Measurements from ENCODE around the gene ONECUT2. TPM values are rescaled to one million over a fixed set of nuclear protein-coding genes. Genes with fewer than 3 reads are reported as not detected.

ONECUT2 gene
- total RNA-seq, 1 experiment from 2014 or later: 0.48 TPM

- no peak for TF ChIP-seq CTCF (conservative IDR thresholded peaks at IDR 0.05)
Observed at GRCh38 chr18:57445488-57446319, 10.5 kb downstream of the ONECUT2 start.

More at GRCh38 chr18:57445488-57446319, 10.5 kb downstream of the ONECUT2 start:
- no peak overlapping the region for H3K27ac Mint-ChIP-seq
- H3K56ac ChIP-seq (ENCODE audit: insufficient read length, low read depth, low read length): no peak overlapping the region
- no peaks in the 10 kb centered on the region for H3K9me3 ChIP-seq (ENCODE audit: control insufficient read depth, low read depth, low read length)
- H2BK120ac ChIP-seq (ENCODE audit: low read depth, low read length, poor library complexity, severe bottlenecking): no peak overlapping the region
- no peak overlapping the region for H2BK5ac ChIP-seq (ENCODE audit: insufficient read length, low read length)
- H2BK20ac ChIP-seq (ENCODE audit: low read depth, low read length, poor library complexity, severe bottlenecking): no peak overlapping the region
- H2AFZ ChIP-seq (ENCODE audit: low read length): no peak overlapping the region
- peaks cover 81% of the 10 kb centered on the region for H3K27me3 Mint-ChIP-seq (ENCODE audit: low read depth)
- H2BK12ac ChIP-seq (ENCODE audit: insufficient read length, low read depth, low read length): no peak overlapping the region
- H2AK5ac ChIP-seq (ENCODE audit: insufficient read length, low read length): no peak overlapping the region
- H2BK15ac ChIP-seq (ENCODE audit: low read depth, low read length): no peak overlapping the region
- no peak for DNase-seq
- peaks cover 29 to 33% of the 10 kb centered on the region in 2 experiments for H3K4me1 Mint-ChIP-seq
- no peaks in the 10 kb centered on the region for H3K4me1 ChIP-seq (ENCODE audit: insufficient read depth, low read length)
- H3K4me2 ChIP-seq (ENCODE audit: insufficient read depth, insufficient read length, low read length): no peak overlapping the region
- H4K8ac ChIP-seq (replicated peaks; ENCODE audit: insufficient read length, low read depth, low read length): no peak overlapping the region
- H3K4ac ChIP-seq (ENCODE audit: low read depth, low read length): no peak overlapping the region
- no peak overlapping the region for H4K91ac ChIP-seq (ENCODE audit: insufficient read length, low read depth, low read length)
- no peak overlapping the region for H4K5ac ChIP-seq (ENCODE audit: insufficient read length, low read depth, low read length)
- no CpG with 5 or more reads among the region's 8 CpGs for WGBS (ENCODE audit: extremely low coverage, insufficient read length, low lambda C conversion rate)
- no peaks in the 10 kb centered on the region for H3K79me1 ChIP-seq (ENCODE audit: insufficient read depth, low read depth, low read length, poor library complexity, severe bottlenecking)
- H3K18ac ChIP-seq (ENCODE audit: insufficient read length, low read depth, low read length): no peak overlapping the region
- H3T11ph ChIP-seq (ENCODE audit: low read length): no peak overlapping the region
- H4K20me1 ChIP-seq (ENCODE audit: control insufficient read depth, insufficient read depth, insufficient read length): no peaks in the 10 kb centered on the region
- no peak overlapping the region for H3K14ac ChIP-seq (ENCODE audit: insufficient read depth, low read length)
- no peaks in the 10 kb centered on the region for H3K23me2 ChIP-seq (ENCODE audit: insufficient read length, low read depth, low read length, poor library complexity, severe bottlenecking)
- no peak overlapping the region for H3K4me3 Mint-ChIP-seq
- H3K9ac ChIP-seq (ENCODE audit: extremely low read depth, insufficient read length, low read length): no peak overlapping the region
- H3K9me3 Mint-ChIP-seq: no peaks in the 10 kb centered on the region; a peak in 1 of 5 replicates
- no peaks in the 10 kb centered on the region for H3K36me3 Mint-ChIP-seq (ENCODE audit: insufficient read depth in 1 of 3, low read depth in 3 of 3)
- H3K23ac ChIP-seq (ENCODE audit: insufficient read length, low read depth, low read length): no peak overlapping the region
- H3K27ac ChIP-seq (ENCODE audit: insufficient read length, low read depth, low read length): no peak overlapping the region
- H3K27me3 ChIP-seq (ENCODE audit: insufficient read depth, low read length): peaks cover 36% of the 10 kb centered on the region
- H3K79me2 ChIP-seq (ENCODE audit: insufficient read depth, low read length): no peaks in the 10 kb centered on the region

Data from H9 (cell line).